Measurements from ENCODE around the gene HCFC1.
"Not testable (repeated sequence)": the region's sequence is repeated elsewhere in the genome, so short reads cannot be mapped to it uniquely, and the experiment has no call there.

The HCFC1 gene

GRCh38 chrX:154006947-154007346 lies 35.3 kb upstream of the HCFC1 start:
- DNase-seq = no peak

DNA sequence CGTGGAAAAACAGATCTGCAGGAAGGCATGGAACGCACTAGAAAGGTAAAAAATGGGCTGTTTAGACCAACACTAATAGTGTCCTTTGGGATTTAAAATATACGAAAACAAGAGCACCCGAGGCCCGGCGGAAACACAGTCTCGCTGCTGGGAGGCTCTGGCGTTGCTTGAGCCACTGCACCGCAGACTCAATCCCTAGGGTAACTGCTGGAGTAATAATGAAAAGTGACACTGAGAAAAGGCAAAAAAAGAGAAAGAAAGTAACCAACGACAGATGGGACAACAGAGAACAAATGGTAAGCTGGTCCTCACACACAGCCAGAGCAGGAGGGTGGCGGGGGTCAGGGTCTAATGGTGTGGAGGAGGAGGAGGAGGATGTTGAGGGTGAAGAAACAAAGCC lies 32.7 kb upstream of the HCFC1 start:
- DNase-seq = no peak

DNA sequence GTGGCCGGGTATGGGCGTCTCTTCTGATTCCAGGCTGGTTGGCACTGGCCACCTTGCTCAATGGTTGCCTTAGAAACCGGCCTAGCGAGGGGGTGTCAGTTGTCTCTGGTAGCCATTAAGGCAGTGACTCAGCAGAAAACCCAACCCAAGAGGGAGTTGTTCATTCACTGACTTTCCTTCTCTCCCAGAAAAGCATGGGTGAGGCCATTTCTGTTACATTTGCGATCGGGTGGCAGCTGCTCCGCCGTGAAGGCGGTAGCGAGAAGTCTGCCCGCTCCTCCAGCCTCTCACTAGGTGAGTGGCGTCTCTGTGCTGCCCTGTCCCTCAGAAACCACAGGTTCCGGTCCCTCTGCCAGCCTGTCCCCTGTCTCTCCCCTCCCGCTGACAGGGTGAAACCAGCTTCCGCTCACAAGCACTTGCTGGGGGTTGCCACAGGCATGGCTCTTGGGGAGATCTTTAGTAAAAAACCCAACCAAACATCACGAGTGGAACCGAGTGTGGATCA lies 30.6 kb upstream of the HCFC1 start:
- peak; percentile 89 for DNase-seq

- peak; percentile 13 for DNase-seq
Observed at GRCh38 chrX:154000051-154000450, 28.4 kb upstream of the HCFC1 start.

DNA sequence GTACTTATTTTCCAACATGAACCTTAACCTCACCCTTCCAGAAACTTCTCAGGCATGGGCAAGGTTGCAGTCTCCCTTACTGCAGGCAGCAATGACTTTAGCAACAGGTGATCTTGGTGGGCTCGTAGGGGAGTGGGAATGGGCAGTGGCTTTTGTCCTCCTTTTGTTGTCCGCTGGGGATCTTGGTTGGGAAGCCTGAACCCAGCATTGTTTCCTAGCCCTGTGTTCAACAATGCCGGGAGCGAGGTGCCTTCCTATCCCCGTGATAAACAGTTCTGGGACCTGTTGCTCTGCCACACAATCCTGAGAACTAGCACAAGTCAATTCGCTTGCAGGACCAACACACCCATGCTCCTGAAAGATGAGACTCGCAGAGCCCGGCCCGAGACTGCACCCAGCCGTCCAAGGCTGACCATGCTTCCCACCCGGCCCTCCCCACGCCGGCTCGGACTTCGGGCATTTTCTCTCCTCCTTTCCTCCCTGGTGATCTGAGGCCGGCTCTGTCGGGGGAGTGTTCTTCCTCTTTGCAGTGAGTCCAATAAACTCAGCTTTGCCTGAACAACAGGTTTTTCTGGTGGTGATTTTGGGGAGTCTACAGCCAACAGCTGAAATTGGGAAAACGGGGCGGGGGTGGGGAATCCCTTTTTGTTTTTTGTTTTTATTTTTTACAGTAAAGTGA lies 27.9 kb upstream of the HCFC1 start:
- DNase-seq = no peak

GRCh38 chrX:153995504-153995903 lies 23.9 kb upstream of the HCFC1 start:
- DNase-seq = no peak

DNA sequence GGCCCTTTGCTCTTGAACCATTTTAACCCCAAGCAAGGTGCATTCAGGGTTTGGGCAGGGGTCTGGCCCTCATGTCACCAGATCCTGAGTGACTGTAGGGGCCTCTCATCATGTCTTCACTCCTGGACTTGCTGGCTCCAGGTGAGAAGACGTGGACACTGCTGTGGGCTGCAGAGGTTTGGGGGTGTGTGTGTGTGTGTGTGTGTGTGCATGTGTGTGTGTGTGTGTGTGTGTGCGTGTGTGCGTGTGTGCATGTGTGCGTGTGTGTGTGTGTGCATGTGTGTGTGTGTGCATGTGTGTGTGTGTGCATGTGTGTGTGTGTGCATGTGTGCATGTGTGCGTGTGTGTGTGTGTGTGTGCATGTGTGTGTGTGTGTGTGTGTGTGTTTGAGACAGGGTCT lies 22.8 kb upstream of the HCFC1 start:
- not testable (repeated sequence) for DNase-seq

- no peak for DNase-seq
Observed at GRCh38 chrX:153993978-153994377, 22.4 kb upstream of the HCFC1 start.

GRCh38 chrX:153993079-153993478 lies 21.5 kb upstream of the HCFC1 start:
- DNase-seq = no peak

DNA sequence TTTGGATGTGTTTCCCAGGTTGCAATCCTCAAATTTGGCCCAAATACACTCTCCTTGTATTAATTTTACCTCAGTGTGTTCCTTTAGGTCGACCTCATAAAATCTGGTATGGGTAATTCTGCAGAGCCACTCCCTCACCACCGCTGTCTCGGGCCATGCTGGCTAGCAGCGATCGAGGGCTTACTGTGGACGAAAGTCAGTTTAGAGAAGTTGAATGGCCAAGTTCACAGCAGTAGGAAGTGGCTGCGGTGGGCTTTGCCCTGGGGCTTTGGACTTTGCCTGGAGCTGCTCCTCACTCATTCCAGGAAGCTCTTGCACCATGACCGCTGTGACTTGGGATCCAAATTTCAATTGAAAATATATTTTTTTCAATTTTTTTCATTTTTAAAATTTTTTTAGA lies 20.6 kb upstream of the HCFC1 start:
- no peak for DNase-seq

GRCh38 chrX:153991013-153991580 lies 19.5 kb upstream of the HCFC1 start:
- DNase-seq = no peak

DNA sequence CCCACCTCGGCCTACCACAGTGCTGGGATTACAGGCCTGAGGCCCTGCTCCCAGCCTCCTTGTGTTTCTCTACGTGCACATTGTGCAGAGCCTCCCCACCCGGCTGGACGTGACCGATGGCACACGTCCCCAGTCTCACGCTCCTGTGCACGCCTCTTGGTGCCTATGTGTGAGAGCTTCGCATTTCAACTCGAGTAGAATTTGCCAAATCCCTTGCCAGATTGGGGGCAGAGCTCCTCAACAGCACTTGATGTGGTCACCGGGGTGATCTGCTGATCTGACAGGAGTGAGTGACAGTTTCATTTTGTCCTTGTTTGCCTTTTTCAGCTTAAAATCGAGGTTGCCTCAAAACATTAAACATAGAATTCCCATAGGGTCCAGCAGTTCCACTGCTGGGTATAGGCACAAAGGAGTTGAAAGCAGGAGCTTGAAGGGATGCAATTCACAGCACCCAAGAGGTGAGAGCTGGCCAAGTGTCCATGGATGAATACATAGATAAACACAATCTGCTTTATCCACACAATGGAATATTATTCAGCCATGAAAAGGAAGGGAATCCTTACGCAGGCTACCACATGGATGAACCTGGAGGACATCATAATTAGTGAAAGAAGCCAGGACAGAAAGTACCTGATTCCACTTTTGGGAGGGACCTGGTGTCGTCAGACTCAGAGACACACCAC lies 18.5 kb upstream of the HCFC1 start:
- DNase-seq = no peak

- DNase-seq = no peak
Observed at GRCh38 chrX:153988493-153988892, 16.9 kb upstream of the HCFC1 start.

DNA sequence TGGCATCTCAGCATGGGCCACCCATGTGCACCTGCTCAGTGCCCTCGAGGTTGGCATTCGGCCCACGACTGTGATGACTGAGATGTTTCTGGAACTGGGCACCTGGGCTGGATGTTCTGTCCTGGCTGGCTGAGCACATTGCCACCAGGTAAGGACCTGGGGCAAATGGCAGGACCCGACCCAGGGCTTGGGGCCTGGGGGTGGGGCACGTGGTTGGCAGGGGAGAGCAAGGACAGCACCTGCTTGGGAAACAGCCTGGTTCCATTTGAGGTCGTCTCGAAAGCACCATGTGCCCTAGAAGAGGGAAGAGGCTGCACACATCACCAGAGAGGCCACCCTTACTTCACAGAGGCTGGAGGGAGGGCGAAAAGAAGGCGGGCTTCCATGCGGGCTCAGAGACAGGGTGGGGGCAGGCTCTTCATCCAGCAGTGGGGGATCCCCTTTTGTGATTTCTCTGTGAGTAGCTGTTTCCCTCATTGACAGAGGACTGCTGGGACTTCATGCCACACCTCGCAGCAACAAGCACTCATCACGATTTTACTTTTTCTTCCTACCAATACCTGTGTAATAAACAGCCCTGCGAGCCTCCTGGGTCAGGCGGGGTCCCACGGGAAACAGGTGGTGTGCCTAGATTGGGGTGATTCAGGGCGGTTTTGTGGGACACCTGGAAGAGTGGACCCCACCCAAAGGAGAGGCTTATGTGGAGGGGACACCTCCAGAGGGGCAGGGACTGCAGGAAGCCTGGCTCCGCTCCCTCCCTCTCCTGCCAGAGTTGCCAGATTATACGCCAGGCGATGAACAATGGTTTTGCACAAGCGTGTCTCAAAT lies 12.9 kb upstream of the HCFC1 start:
- no peak for DNase-seq

DNA sequence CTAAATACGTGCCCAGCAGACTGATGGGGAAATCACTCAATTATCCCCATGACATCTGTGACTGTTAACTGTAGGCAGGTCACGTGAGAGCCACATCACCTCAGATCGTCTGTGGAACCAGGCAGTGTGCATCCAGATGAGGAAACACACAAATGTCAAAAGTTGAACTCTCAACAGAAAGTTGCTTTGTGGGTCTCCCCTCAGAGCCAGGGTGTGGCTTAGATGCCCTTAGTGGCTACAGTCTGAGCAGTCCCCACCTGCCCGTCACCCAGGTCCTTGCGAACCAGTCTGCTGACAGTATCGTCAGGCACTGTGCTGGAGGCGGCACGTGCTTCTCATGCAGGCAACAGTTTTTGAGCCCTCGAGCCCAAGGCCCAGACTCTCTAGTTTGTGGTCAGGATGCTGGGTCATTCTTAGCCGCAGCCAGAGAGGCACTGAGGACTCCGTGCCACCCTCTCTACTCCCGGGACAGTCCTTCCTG lies 11.7 kb upstream of the HCFC1 start:
- no peak for DNase-seq

GRCh38 chrX:153981771-153982533 lies 10.3 kb upstream of the HCFC1 start:
- no peak for DNase-seq

- no peak for DNase-seq
Observed at GRCh38 chrX:153981231-153981630, 9.6 kb upstream of the HCFC1 start.

DNA sequence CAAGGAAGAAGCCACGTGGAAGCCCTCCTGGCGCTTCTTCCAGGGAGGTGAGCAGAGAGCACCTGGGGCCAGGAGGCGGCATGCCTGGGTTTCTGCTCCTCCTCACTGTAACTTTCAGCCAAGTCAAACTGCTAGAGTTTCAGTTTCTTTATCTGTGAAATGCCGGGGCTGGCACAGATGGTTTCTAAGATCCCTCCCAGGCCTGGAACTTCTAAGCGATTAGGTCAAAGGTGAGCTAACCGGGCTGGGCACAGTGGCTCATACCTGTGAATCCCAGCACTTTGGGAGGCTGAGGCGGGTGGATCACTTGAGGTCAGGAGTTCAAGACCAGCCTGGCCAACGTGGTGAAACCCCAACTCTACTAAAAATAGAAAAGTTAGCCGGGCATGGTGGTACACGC lies 8.8 kb upstream of the HCFC1 start:
- DNase-seq = not testable (repeated sequence)

DNA sequence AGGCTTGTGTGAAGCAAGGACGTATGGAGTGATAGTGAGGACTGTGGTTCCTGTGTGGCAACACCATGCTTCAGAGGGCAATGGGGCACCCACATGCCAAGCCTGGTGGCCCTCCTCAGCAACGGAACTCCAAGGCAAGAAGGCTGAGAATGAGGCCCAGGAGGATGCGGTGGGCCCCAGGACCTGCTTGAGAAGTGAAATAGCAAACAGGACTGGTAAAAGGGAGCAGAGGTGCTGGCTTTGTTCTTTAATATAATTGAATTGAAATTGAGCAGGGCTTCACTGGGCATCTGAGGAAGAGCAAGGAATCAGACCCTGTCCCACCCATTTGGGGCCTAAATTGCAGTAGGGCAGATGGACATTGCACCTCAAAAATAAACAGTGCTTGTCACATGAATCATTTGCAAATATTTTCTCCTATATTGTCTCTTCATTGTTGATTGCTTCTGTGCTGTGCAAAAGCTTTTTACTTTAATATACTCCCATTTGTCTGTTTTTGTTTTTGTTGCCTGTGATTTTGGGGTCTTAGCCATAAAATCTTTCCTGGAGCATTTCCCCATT lies 3.2 kb upstream of the HCFC1 start:
- no peak for DNase-seq

DNA sequence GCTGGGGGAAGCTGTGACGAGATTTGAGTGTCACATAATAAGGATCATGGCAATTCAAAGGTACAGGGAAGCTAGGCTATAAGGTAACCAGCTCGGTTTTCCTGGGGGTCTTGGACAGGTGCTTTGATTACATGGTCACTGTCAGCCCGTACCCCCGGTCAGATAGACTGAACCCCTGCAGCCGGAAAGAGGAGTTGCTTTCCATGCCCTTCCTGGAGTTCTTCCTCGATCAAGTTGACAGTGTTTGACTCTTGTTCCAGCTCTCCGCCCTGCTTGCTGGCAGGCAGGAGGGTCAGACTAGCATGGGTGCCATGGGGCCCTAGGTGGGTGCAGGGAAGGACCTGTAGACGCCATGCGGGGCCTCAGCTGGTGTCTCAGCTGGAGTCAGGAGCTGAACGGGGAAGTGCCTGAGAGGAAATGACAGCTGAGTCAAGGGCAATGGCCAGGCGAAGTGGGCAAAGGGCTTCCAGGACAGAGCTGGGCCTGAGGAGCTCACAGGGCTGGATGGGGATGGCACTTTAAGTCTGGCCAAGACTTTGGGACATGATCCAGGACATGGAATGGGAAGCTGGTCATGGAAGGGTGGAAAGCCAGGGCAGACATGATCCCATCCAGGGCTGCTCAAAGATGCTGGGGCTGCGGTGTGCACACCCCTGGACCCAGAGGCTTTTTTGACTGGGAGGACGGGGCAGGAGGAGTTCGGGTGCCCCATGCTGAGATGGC lies 2.5 kb upstream of the HCFC1 start:
- DNase-seq = no peak
